H9 (cell line): Measurements from ENCODE around the gene RGS3. TPM values are rescaled to one million over a fixed set of nuclear protein-coding genes. Genes with fewer than 3 reads are reported as not detected.

Source experiments
- DNase-seq: peaks from one replicate; pipeline ENCODE4 v3.0.0-alpha.2; 2017
- H2AFZ ChIP-seq: one replicate; pipeline ENCODE4 v1.6.1; 2013; ENCODE audit warnings: mild to moderate bottlenecking, low read length, control low read depth, moderate library complexity
- H2AK5ac ChIP-seq: 2 replicates; pipeline ENCODE4 v1.6.1; 2013; ENCODE audit warnings: low read length, control low read depth, mixed read lengths; ENCODE audit not compliant: insufficient read length
- H2BK120ac ChIP-seq: one replicate; pipeline ENCODE4 v1.6.1; 2013; ENCODE audit warnings: low read depth, mild to moderate bottlenecking, low read length, control low read depth, inconsistent platforms; ENCODE audit not compliant: poor library complexity, severe bottlenecking
- H2BK12ac ChIP-seq: 2 replicates; pipeline ENCODE4 v1.6.1; 2013; ENCODE audit warnings: low read length, control low read depth, mixed read lengths, low read depth; ENCODE audit not compliant: insufficient read length
- H2BK15ac ChIP-seq: 2 replicates; pipeline ENCODE4 v1.6.1; 2013; ENCODE audit warnings: low read depth, low read length, control low read depth
- H2BK20ac ChIP-seq: one replicate; pipeline ENCODE4 v1.6.1; 2013; ENCODE audit warnings: low read depth, mild to moderate bottlenecking, low read length, control low read depth, inconsistent platforms; ENCODE audit not compliant: poor library complexity, severe bottlenecking
- H2BK5ac ChIP-seq: 2 replicates; pipeline ENCODE4 v1.6.1; 2013; ENCODE audit warnings: low read length, control low read depth, mixed read lengths; ENCODE audit not compliant: insufficient read length
- H3K14ac ChIP-seq: 2 replicates; pipeline ENCODE4 v1.6.1; 2013; ENCODE audit warnings: low read length, control low read depth; ENCODE audit not compliant: insufficient read depth
- H3K18ac ChIP-seq: 2 replicates; pipeline ENCODE4 v1.6.1; 2013; ENCODE audit warnings: low read depth, mild to moderate bottlenecking, mixed read lengths, low read length, control low read depth; ENCODE audit not compliant: insufficient read length
- H3K23ac ChIP-seq: 2 replicates; pipeline ENCODE4 v1.6.1; 2013; ENCODE audit warnings: low read length, control low read depth, mixed read lengths, low read depth; ENCODE audit not compliant: insufficient read length
- H3K23me2 ChIP-seq: 2 replicates; pipeline ENCODE4 v1.6.1; 2013; ENCODE audit warnings: low read depth, mild to moderate bottlenecking, mixed read lengths, low read length, control low read depth; ENCODE audit not compliant: insufficient read length, poor library complexity, severe bottlenecking
- H3K27ac ChIP-seq: 2 replicates; pipeline ENCODE4 v1.5.1; 2013; ENCODE audit warnings: low read length, control low read depth, mixed read lengths, low read depth; ENCODE audit not compliant: insufficient read length
- H3K27me3 ChIP-seq: 2 replicates; pipeline ENCODE4 v1.6.1; 2013; ENCODE audit warnings: low read length, control low read depth, inconsistent platforms; ENCODE audit not compliant: insufficient read depth
- H3K4ac ChIP-seq: 2 replicates; pipeline ENCODE4 v1.6.1; 2013; ENCODE audit warnings: low read depth, mild to moderate bottlenecking, control low read depth, inconsistent platforms, low read length, moderate library complexity
- H3K4me1 ChIP-seq: 2 replicates; pipeline ENCODE4 v1.6.1; 2013; ENCODE audit warnings: low read length, control low read depth, inconsistent platforms; ENCODE audit not compliant: insufficient read depth
- H3K4me2 ChIP-seq: 2 replicates; pipeline ENCODE4 v1.6.1; 2013; ENCODE audit warnings: low read length, control low read depth, mixed read lengths; ENCODE audit not compliant: insufficient read length, insufficient read depth
- H3K56ac ChIP-seq: 2 replicates; pipeline ENCODE4 v1.6.1; 2013; ENCODE audit warnings: low read depth, mild to moderate bottlenecking, mixed read lengths, low read length, control low read depth; ENCODE audit not compliant: insufficient read length
- H3K79me1 ChIP-seq: 2 replicates; pipeline ENCODE4 v1.6.1; 2013; ENCODE audit warnings: low read depth, mild to moderate bottlenecking, moderate library complexity, low read length, control low read depth, inconsistent platforms; ENCODE audit not compliant: insufficient read depth, poor library complexity, severe bottlenecking
- H3K79me2 ChIP-seq: 2 replicates; pipeline ENCODE4 v1.6.1; 2013; ENCODE audit warnings: low read length, control low read depth, inconsistent platforms; ENCODE audit not compliant: insufficient read depth
- H3K9ac ChIP-seq: 2 replicates; pipeline ENCODE4 v1.6.1; 2013; ENCODE audit warnings: low read length, control low read depth, mixed read lengths; ENCODE audit not compliant: insufficient read length; ENCODE audit errors: extremely low read depth
- H3K9me3 ChIP-seq: one replicate; pipeline ENCODE4 v1.6.1; 2013; ENCODE audit warnings: low read depth, low read length, inconsistent platforms; ENCODE audit not compliant: control insufficient read depth
- H3T11ph ChIP-seq: one replicate; pipeline ENCODE4 v1.6.1; 2013; ENCODE audit warnings: mild to moderate bottlenecking, low read length, control low read depth, inconsistent platforms
- H4K20me1 ChIP-seq: one replicate; pipeline ENCODE4 v1.6.1; 2013; ENCODE audit not compliant: control insufficient read depth, insufficient read length, insufficient read depth
- H4K5ac ChIP-seq: 2 replicates; pipeline ENCODE4 v1.6.1; 2013; ENCODE audit warnings: low read depth, mild to moderate bottlenecking, mixed read lengths, low read length, control low read depth; ENCODE audit not compliant: insufficient read length
- H4K8ac ChIP-seq: replicated peaks from 2 replicates; pipeline ENCODE4 v1.6.1; 2013; ENCODE audit warnings: low read length, control low read depth, mixed read lengths, low read depth; ENCODE audit not compliant: insufficient read length
- H4K91ac ChIP-seq: 2 replicates; pipeline ENCODE4 v1.6.1; 2013; ENCODE audit warnings: low read depth, mild to moderate bottlenecking, moderate library complexity, mixed read lengths, low read length, control low read depth; ENCODE audit not compliant: insufficient read length
- H3K27ac Mint-ChIP-seq, 3 experiments: 2 replicates in 2 of 3; 3 replicates in 1 of 3; pipeline ENCODE4 v1.8.0; 2020 to 2021; ENCODE audit warnings: mixed read lengths in 3 of 3, mild to moderate bottlenecking in 1 of 3, moderate library complexity in 1 of 3
- H3K27me3 Mint-ChIP-seq: 2 replicates; pipeline ENCODE4 v1.8.0; 2021; ENCODE audit warnings: low read depth, mild to moderate bottlenecking, moderate library complexity, mixed read lengths
- H3K36me3 Mint-ChIP-seq, 3 experiments: 2 replicates in 2 of 3; 3 replicates in 1 of 3; pipeline ENCODE4 v1.8.0; 2020 to 2021; ENCODE audit warnings: low read depth in 3 of 3, mixed read lengths in 3 of 3; ENCODE audit not compliant: insufficient read depth in 1 of 3
- H3K4me1 Mint-ChIP-seq, 2 experiments: 2 replicates each; pipeline ENCODE4 v1.8.0; 2020; ENCODE audit warnings: mixed read lengths in 2 of 2
- H3K4me3 Mint-ChIP-seq, 2 experiments: 2 replicates in 1 of 2; 3 replicates in 1 of 2; pipeline ENCODE4 v1.8.0; 2020 to 2021; ENCODE audit warnings: mild to moderate bottlenecking in 2 of 2, mixed read lengths in 2 of 2, moderate library complexity in 1 of 2
- H3K9me3 Mint-ChIP-seq, 2 experiments: 2 replicates in 1 of 2; 3 replicates in 1 of 2; pipeline ENCODE4 v1.8.0; 2020; ENCODE audit warnings: mild to moderate bottlenecking in 2 of 2, mixed read lengths in 2 of 2, moderate library complexity in 1 of 2
- CTCF ChIP-seq: fragments of 200-600 bp; sonication (generic); conservative IDR thresholded peaks from 3 replicates; pipeline ENCODE4 v1.8.0; 2021; ENCODE audit warnings: antibody characterized with exemption, mild to moderate bottlenecking
- WGBS: extraction: QIAGEN DNeasy Blood & Tissue Kit; methylation state at CpG from one replicate; pipeline ENCODE4 v1.1.7; 2013; ENCODE audit warnings: missing lambda C conversion rate, low lambda C conversion rate, mixed read lengths; ENCODE audit not compliant: insufficient read length; ENCODE audit errors: extremely low coverage; 5-methylcytosine and 5-hydroxymethylcytosine counted together
- total RNA-seq: library from RNA; stranded (reverse); gene quantifications from 2 replicates; pipeline ENCODE4 v1.2.1, GENCODE V29; 2021

RGS3 gene
- total RNA-seq, 1 experiment from 2014 or later = 13.9 TPM

DNA sequence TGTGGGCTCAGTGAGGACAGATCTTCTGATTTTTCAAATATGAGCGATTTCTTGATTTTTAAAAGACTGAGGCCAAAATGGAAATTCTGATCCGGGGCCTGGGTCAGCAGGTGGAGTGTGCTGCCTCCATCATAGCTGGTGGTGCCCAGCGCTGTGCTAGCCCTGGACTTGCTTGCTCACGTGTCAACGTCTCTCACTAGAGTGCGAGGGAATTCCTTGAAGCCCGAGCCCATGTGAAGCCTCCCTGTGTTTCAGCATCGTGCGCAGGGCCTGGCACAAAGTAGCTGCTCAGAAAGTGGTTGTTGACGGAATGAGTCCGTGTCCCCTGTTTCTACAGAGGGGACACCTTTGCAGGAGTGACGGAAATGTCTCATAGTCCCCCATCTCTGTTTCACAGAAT lies 50.5 kb downstream of the RGS3 start:
- H3K18ac ChIP-seq = no peak overlapping the region
- H3T11ph ChIP-seq = no peak overlapping the region
- Mint-ChIP-seq H3K4me3 (no peak overlapping the region), H3K27me3 (no peaks in the 10 kb centered on the region), H3K36me3 (peaks cover 0 to 17% (median 5%) of the 10 kb centered on the region in 3 experiments; a peak in 4 of 7 replicates), H3K4me1 (peaks cover 0 to 7% of the 10 kb centered on the region in 2 experiments; a peak in 1 of 4 replicates), H3K27ac (peak overlapping the region in 2 of 3 experiments; percentile 52 to 70; a peak in 3 of 7 replicates), H3K9me3 (no peaks in the 10 kb centered on the region)
- no peaks in the 10 kb centered on the region for H4K20me1 ChIP-seq
- no peak overlapping the region for H2AFZ ChIP-seq
- H3K79me2 ChIP-seq = no peaks in the 10 kb centered on the region
- no peak overlapping the region for H3K14ac ChIP-seq
- H3K23ac ChIP-seq = no peak overlapping the region
- H2BK12ac ChIP-seq = no peak overlapping the region
- no peak overlapping the region for H2BK120ac ChIP-seq
- no peak overlapping the region for H3K27ac ChIP-seq
- H2BK20ac ChIP-seq = no peak overlapping the region
- no peak overlapping the region for H3K56ac ChIP-seq
- H4K8ac ChIP-seq = no peak overlapping the region
- H3K9me3 ChIP-seq = no peaks in the 10 kb centered on the region
- no peaks in the 10 kb centered on the region for H3K27me3 ChIP-seq
- H3K9ac ChIP-seq = no peak overlapping the region
- H2BK15ac ChIP-seq = no peak overlapping the region
- no peak overlapping the region for H2AK5ac ChIP-seq
- no peak for TF ChIP-seq CTCF
- H3K4ac ChIP-seq = no peak overlapping the region
- no peak overlapping the region for H4K91ac ChIP-seq
- DNase-seq = no peak
- no peak overlapping the region for H3K4me2 ChIP-seq
- no peaks in the 10 kb centered on the region for H3K79me1 ChIP-seq
- no peak overlapping the region for H4K5ac ChIP-seq
- H3K23me2 ChIP-seq = no peaks in the 10 kb centered on the region
- no peaks in the 10 kb centered on the region for H3K4me1 ChIP-seq
- H2BK5ac ChIP-seq = no peak overlapping the region
- WGBS = no CpG with 5 or more reads among the region's 12 CpGs
